Vagina (tissue), 2 donors: Measurements from ENCODE around the gene GRM7.

Experiments used
- CTCF ChIP-seq, 3 experiments: fragments of 450-650 bp in 2 of 3; fragments of 200-600 bp in 1 of 3; sonication (generic) in 1 of 3; IDR thresholded peaks; one replicate each; pipeline ENCODE4 v1.5.1; 2017 to 2019; ENCODE audit warnings: antibody characterized with exemption in 3 of 3, mild to moderate bottlenecking in 2 of 3, moderate library complexity in 2 of 3
- POLR2A ChIP-seq, 2 donors: fragments of 450-650 bp; IDR thresholded peaks; one replicate each; pipeline ENCODE4 v1.6.1; 2017; ENCODE audit warnings: antibody characterized with exemption in 2 of 2, mild to moderate bottlenecking in 2 of 2, moderate library complexity in 2 of 2

GRCh38 chr3:6912240-6912639, 51.3 kb downstream of the GRM7 start:
- no peak for TF ChIP-seq CTCF (IDR thresholded peaks at IDR 0.05)
- TF ChIP-seq POLR2A (IDR thresholded peaks at IDR 0.05): no peak
